Esophagus squamous epithelium (tissue), 5 donors: ENCODE measurements around the gene GAL3ST2. TPM values are rescaled to one million over a fixed set of nuclear protein-coding genes. Genes with fewer than 3 reads are reported as not detected.
"Not testable (repeated sequence)": the region's sequence is repeated elsewhere in the genome, so short reads cannot be mapped to it uniquely, and the experiment has no call there.

Source experiments
- DNase-seq: peaks from one replicate; lab custom pipeline; 2025; lab: John Stamatoyannopoulos, UW
- H3K27ac ChIP-seq, 4 donors: fragments of 200-600 bp; sonication (generic); one replicate each; pipeline ENCODE4 v1.5.1; 2016 to 2019; ENCODE audit warnings: mild to moderate bottlenecking in 1 of 4
- H3K27me3 ChIP-seq, 4 donors: fragments of 200-600 bp; sonication (generic); 1 replicate in 3 of 4; 2 replicates in 1 of 4; pipeline versions ENCODE4 v1.5.1 to v1.6.0; 2017 to 2021; ENCODE audit warnings: antibody characterized with exemption in 1 of 4
- H3K36me3 ChIP-seq, 3 donors: fragments of 200-600 bp; sonication (generic); one replicate each; pipeline ENCODE4 v1.5.1; 2016 to 2019
- H3K4me1 ChIP-seq, 3 donors: fragments of 200-600 bp; sonication (generic); one replicate each; pipeline ENCODE4 v1.5.1; 2017 to 2019
- H3K4me3 ChIP-seq, 4 donors: fragments of 200-600 bp; sonication (generic); 1 replicate in 3 of 4; 2 replicates in 1 of 4; pipeline ENCODE4 v1.5.1; 2016 to 2019; ENCODE audit warnings: mild to moderate bottlenecking in 2 of 4, moderate library complexity in 1 of 4
- H3K9me3 ChIP-seq, 3 donors: fragments of 200-600 bp; sonication (generic); one replicate each; pipeline ENCODE4 v1.5.1; 2016 to 2019
- CTCF ChIP-seq, 6 experiments: fragments of 450-650 bp in 4 of 6; fragments of 200-600 bp in 2 of 6; sonication (generic) in 2 of 6; IDR thresholded peaks; one replicate each; pipeline ENCODE4 v1.5.1; 2016 to 2019; ENCODE audit warnings: antibody characterized with exemption in 6 of 6, mild to moderate bottlenecking in 4 of 6, moderate library complexity in 4 of 6
- POLR2A ChIP-seq, 4 donors: fragments of 450-650 bp; IDR thresholded peaks; one replicate each; pipeline ENCODE4 v1.6.1; 2017; ENCODE audit warnings: antibody characterized with exemption in 4 of 4, mild to moderate bottlenecking in 4 of 4, moderate library complexity in 3 of 4
- WGBS, 2 donors: methylation state at CpG; one replicate each; pipeline ENCODE4 v1.1.5; 2018; 5-methylcytosine and 5-hydroxymethylcytosine counted together
- intact Hi-C: fragments of 100-400 bp; cut with DNase I; formaldehyde crosslinking; loops from one replicate; pipeline ENCODE4 v1.15.0; 2022
- total RNA-seq, 4 donors: library from RNA; depleted of rRNA; stranded (reverse); fragments of >200 nt; gene quantifications; one replicate each; pipeline ENCODE4 v1.1.0, GENCODE V29; 2016
- donor health status: DM: yes; HTN: yes; CAD: no.

The GAL3ST2 gene
- total RNA-seq, 4 donors from 2014 or later = 0.38 TPM; not detected in 3

DNA sequence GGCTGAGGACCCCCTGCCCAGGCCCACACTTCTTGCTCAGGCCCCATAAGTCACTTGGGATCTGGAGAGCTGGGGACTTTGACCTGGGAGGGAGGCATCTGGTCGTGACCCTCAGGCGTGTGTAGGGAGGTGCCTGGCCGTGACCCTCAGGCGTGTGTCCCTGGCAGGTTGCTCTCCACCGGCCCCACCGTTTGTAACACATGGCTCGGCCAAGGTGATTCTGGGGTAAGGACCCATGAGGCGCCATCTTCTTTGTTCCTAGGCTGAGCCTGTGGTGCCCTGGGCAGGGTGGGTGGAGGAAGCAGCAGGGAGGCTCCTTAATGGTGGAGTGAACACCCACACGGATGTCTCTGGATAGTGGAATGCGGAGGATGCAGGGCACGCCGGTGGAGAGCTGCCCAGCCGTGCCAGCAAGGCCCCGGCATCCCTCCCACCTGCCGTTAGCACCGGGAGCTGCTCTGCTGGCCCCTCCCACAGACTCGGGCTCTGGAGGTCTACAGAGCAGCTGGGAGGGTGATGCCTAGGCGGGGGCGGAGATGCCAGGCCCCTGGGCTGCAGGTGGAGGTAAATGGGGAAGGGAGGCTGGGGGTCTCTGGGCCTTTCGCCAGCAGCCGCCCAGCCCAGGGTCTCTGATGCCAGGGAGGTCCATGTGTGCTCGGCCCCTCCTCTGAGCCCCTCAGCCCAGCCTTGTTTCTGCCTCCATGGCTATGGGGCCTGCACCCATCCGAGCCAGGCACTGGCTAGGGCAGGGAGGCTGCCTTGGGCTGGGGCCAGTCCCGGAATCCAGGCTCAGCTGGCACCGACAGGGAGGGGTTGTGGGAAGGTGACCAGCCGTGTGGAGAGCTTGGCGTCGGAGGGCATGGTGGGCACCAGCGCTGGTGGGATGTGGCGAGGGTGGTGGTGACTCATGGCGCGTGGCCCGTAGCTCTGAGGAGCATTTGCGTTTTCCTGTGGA lies 1.1 kb upstream of the GAL3ST2 start:
- Histone ChIP-seq H3K4me1 (peaks cover 23 to 70% (median 36%) of the 10 kb centered on the region in 3 donors), H3K27ac (no peak overlapping the region), H3K27me3 (peaks cover 0 to 64% (median 0%) of the 10 kb centered on the region in 4 donors), H3K36me3 (no peaks in the 10 kb centered on the region), H3K4me3 (no peak overlapping the region), H3K9me3 (no peaks in the 10 kb centered on the region)
- intact Hi-C loops = no loop called here
- 54 to 73% methylated on average over 9 to 10 of the region's 34 CpGs for WGBS, 2 donors
- no peak for DNase-seq
- TF ChIP-seq CTCF (IDR thresholded peaks at IDR 0.05) = no peak
- TF ChIP-seq POLR2A (IDR thresholded peaks at IDR 0.05) = no peak

GRCh38 chr2:241777170-241777685 lies 606 bp downstream of the GAL3ST2 start:
- Histone ChIP-seq H3K4me3 (no peak overlapping the region), H3K36me3 (no peaks in the 10 kb centered on the region), H3K4me1 (peaks cover 23 to 53% (median 30%) of the 10 kb centered on the region in 3 donors), H3K27me3 (peaks cover 0 to 48% (median 0%) of the 10 kb centered on the region in 4 donors), H3K9me3 (no peaks in the 10 kb centered on the region), H3K27ac (no peak overlapping the region)
- 50 to 100% methylated on average over 1 to 2 of the region's 22 CpGs for whole genome bisulfite sequencing, 2 donors
- DNase-seq = no peak
- TF ChIP-seq CTCF (IDR thresholded peaks at IDR 0.05) (no peak), POLR2A (IDR thresholded peaks at IDR 0.05) (no peak)
- intact Hi-C loops = no loop called here

- H3K27me3 ChIP-seq = peaks cover 0 to 44% (median 0%) of the 10 kb centered on the region in 4 donors
- no peaks in the 10 kb centered on the region for H3K9me3 ChIP-seq
- peaks cover 23 to 46% (median 30%) of the 10 kb centered on the region in 3 donors for H3K4me1 ChIP-seq
- intact Hi-C loops = no loop called here
- no peak for TF ChIP-seq CTCF (IDR thresholded peaks at IDR 0.05)
- no peak for TF ChIP-seq POLR2A (IDR thresholded peaks at IDR 0.05)
- H3K4me3 ChIP-seq = no peak overlapping the region
- no peaks in the 10 kb centered on the region for H3K36me3 ChIP-seq
- H3K27ac ChIP-seq = no peak overlapping the region
- 57 to 76% methylated on average over 3 to 10 of the region's 21 CpGs for WGBS, 2 donors
- DNase-seq = no peak
These were observed 1.3 kb downstream of the GAL3ST2 start for GRCh38 chr2:241777686-241778627.

DNA sequence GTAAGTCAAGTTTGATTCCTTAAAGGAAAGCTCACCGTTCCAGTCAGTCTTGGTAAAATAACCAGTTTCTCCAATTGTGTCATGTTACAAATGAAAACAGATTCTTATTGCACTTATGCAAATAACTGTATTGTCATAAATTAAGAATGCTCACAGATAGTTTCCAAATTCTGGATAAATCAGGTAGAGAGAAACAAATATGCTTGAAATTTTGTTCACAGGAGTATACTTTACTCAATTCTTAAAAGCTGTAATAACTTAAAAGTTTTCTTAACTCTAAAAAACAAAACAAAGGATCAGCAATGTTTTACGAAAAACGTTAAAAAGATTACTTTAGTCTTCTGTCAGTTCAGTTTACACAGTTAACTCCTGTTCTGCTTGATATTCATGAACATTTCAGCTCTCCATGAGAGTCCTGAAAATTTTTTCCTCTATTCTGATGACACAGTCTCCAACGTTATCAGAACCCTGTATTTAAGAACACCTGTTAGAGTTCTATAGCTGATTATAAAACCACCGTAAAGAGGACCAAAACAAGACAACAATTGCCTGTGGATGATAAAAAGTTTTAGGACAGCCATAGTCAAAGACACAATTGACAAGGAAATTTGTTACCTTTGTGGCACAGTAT lies 4.4 kb downstream of the GAL3ST2 start:
- Histone ChIP-seq H3K27me3 (peaks cover 0 to 13% (median 0%) of the 10 kb centered on the region in 4 donors), H3K36me3 (no peaks in the 10 kb centered on the region), H3K4me3 (no peak overlapping the region), H3K9me3 (no peaks in the 10 kb centered on the region), H3K4me1 (peaks cover 17 to 22% (median 18%) of the 10 kb centered on the region in 3 donors), H3K27ac (no peak overlapping the region)
- TF ChIP-seq CTCF (IDR thresholded peaks at IDR 0.05) (no peak), POLR2A (IDR thresholded peaks at IDR 0.05) (no peak)
- DNase-seq = no peak
- WGBS, 2 donors = 84 to 87% methylated on average over 5 of the region's 5 CpGs
- intact Hi-C loops = no loop called here

- DNase-seq, H3K36me3 ChIP-seq, H3K27me3 ChIP-seq, H3K9me3 ChIP-seq, H3K27ac ChIP-seq, H3K4me3 ChIP-seq, intact Hi-C loops: not testable (repeated sequence)
- peaks cover 10 to 13% (median 11%) of the 10 kb centered on the region in 3 donors for H3K4me1 ChIP-seq
- 93 to 97% methylated on average over 3 of the region's 3 CpGs for WGBS, 2 donors
These were observed 5.4 kb downstream of the GAL3ST2 start for GRCh38 chr2:241782053-241782452.
